Left lung (tissue), 10 donors: Measurements from ENCODE around the gene GNAS-AS1. TPM values are rescaled to one million over a fixed set of nuclear protein-coding genes. Genes with fewer than 3 reads are reported as not detected.

Experiments used
- ATAC-seq: fragments of 200-7000 bp; cut with Tn5 transposase; one replicate; pipeline ENCODE4 v1.9.1; 2020; ENCODE audit warnings: moderate library complexity
- DNase-seq, 4 donors: peaks; one replicate each; pipeline ENCODE4 v3.0.0-alpha.2; 2013 to 2020
- H3K27ac ChIP-seq, 2 donors: fragments of 200-600 bp; sonication (generic) in 1 of 2; one replicate each; pipeline versions ENCODE4 v1.5.0 to v1.8.0; 2020 to 2021
- H3K27me3 ChIP-seq, 2 donors: fragments of 200-600 bp; sonication (generic) in 1 of 2; one replicate each; pipeline versions ENCODE4 v1.5.0 to v1.8.0; 2020 to 2021
- H3K36me3 ChIP-seq, 2 donors: fragments of 200-600 bp; sonication (generic) in 1 of 2; one replicate each; pipeline versions ENCODE4 v1.5.0 to v1.8.0; 2020 to 2021
- H3K4me1 ChIP-seq, 2 donors: fragments of 200-600 bp; one replicate each; pipeline ENCODE4 v1.8.0; 2021
- H3K4me3 ChIP-seq, 2 donors: fragments of 200-600 bp; sonication (generic) in 1 of 2; one replicate each; pipeline versions ENCODE4 v1.5.0 to v1.8.0; 2020 to 2021; ENCODE audit warnings: mild to moderate bottlenecking in 1 of 2
- H3K9me3 ChIP-seq, 2 donors: fragments of 200-600 bp; sonication (generic) in 1 of 2; one replicate each; pipeline versions ENCODE4 v1.5.0 to v1.8.0; 2020 to 2021
- CTCF ChIP-seq, 2 donors: fragments of 200-600 bp; sonication (generic) in 1 of 2; IDR thresholded peaks; one replicate each; pipeline versions ENCODE4 v1.5.0 to v1.8.0; 2021; ENCODE audit warnings: antibody characterized with exemption in 2 of 2
- intact Hi-C, 2 donors: fragments of 100-400 bp; cut with DNase I; formaldehyde crosslinking; loops; one replicate each; pipeline versions ENCODE4 v1.11.2 to v1.14.2; 2022
- polyA plus RNA-seq, 6 donors: library from polyadenylated mRNA; unstranded; fragments of 120-200 nt; gene quantifications; one replicate each; pipeline ENCODE4 v1.2.1, GENCODE V29; 2013; ENCODE audit not compliant: insufficient read length in 6 of 6
- total RNA-seq, 2 donors: library from RNA; stranded (reverse); fragmentation: NEBNext Ultra II Directional; extraction: Animal tissue kit (Norgen Biotek cat#: 25700); gene quantifications; one replicate each; pipeline ENCODE4 v1.2.1, GENCODE V29; 2021
- donor health status: DM: no; HTN: yes; CAD: no.
- donor health status: DM: no; HTN: no; CAD: no.

Gene GNAS-AS1
- total and polyA plus RNA-seq, 8 donors, result 0.15 to 1.5 (median 1.1) TPM

- H3K9me3 ChIP-seq, result no peaks in the 10 kb centered on the region
- H3K27me3 ChIP-seq, result peaks cover 0 to 30% of the 10 kb centered on the region in 2 donors
- TF ChIP-seq CTCF (IDR thresholded peaks at IDR 0.05), result no peak
- H3K4me3 ChIP-seq, result no peak overlapping the region
- intact Hi-C loops, result no loop called here
- ATAC-seq, result no peak
- H3K36me3 ChIP-seq, result no peaks in the 10 kb centered on the region
- DNase-seq, result no peak
- H3K4me1 ChIP-seq, result peaks cover 0 to 5% of the 10 kb centered on the region in 2 donors
- H3K27ac ChIP-seq, result no peak overlapping the region
These were observed 35.3 kb downstream of the GNAS-AS1 start for GRCh38 chr20:58815448-58815847.

- ATAC-seq (no peak), DNase-seq (no peak)
- H3K27ac ChIP-seq, result no peak overlapping the region
- TF ChIP-seq CTCF (IDR thresholded peaks at IDR 0.05), result no peak
- intact Hi-C loops, result no loop called here
- H3K4me3 ChIP-seq, result no peak overlapping the region
- peaks cover 0 to 45% of the 10 kb centered on the region in 2 donors for H3K27me3 ChIP-seq
- H3K36me3 ChIP-seq, result no peaks in the 10 kb centered on the region
- no peaks in the 10 kb centered on the region for H3K4me1 ChIP-seq
- no peaks in the 10 kb centered on the region for H3K9me3 ChIP-seq
These were observed 37.3 kb downstream of the GNAS-AS1 start for GRCh38 chr20:58813369-58813768.

- Histone ChIP-seq H3K27ac (no peak overlapping the region), H3K4me1 (no peaks in the 10 kb centered on the region), H3K36me3 (no peaks in the 10 kb centered on the region), H3K9me3 (no peaks in the 10 kb centered on the region), H3K27me3 (peaks cover 0 to 54% of the 10 kb centered on the region in 2 donors), H3K4me3 (no peak overlapping the region)
- ATAC-seq, result no peak
- TF ChIP-seq CTCF (IDR thresholded peaks at IDR 0.05), result no peak
- no peak for DNase-seq
- intact Hi-C loops, result no loop called here
These were observed 39.4 kb downstream of the GNAS-AS1 start for GRCh38 chr20:58811334-58811733.

- Histone ChIP-seq H3K27ac (no peak overlapping the region), H3K9me3 (no peaks in the 10 kb centered on the region), H3K4me3 (no peak overlapping the region), H3K36me3 (no peaks in the 10 kb centered on the region), H3K27me3 (peaks cover 0 to 54% of the 10 kb centered on the region in 2 donors), H3K4me1 (no peaks in the 10 kb centered on the region)
- no peak for TF ChIP-seq CTCF (IDR thresholded peaks at IDR 0.05)
- ATAC-seq, result no peak
- DNase-seq, result no peak
- intact Hi-C loops, result no loop called here
These were observed 39.8 kb downstream of the GNAS-AS1 start for GRCh38 chr20:58810879-58811250.

- peaks cover 0 to 58% of the 10 kb centered on the region in 2 donors for H3K27me3 ChIP-seq
- H3K4me3 ChIP-seq, result no peak overlapping the region
- H3K27ac ChIP-seq, result no peak overlapping the region
- ATAC-seq (no peak), DNase-seq (no peak)
- no peaks in the 10 kb centered on the region for H3K4me1 ChIP-seq
- H3K36me3 ChIP-seq, result no peaks in the 10 kb centered on the region
- intact Hi-C loops, result no loop called here
- no peak for TF ChIP-seq CTCF (IDR thresholded peaks at IDR 0.05)
- no peaks in the 10 kb centered on the region for H3K9me3 ChIP-seq
These were observed 40.4 kb downstream of the GNAS-AS1 start for GRCh38 chr20:58810116-58810878.
